Measurements from ENCODE around the gene USP3.

DNA sequence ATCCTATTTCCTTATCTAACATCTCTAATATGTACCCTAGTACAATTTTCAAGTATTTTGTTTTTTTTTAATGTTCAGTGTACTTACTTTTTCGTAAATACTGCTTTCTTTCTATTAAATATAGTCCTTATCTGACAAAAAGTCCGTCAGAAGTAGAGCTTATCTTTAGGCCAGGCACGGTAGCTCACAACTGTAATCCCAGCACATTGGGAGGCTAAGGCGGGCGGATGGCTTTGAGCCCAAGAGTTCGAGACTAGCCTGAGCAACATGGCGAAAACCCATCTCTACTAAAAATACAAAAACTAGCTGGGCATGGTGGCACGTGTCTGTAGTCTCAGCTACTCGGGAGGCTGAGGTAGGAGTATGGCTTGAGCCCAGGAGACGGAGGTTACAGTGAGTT lies 41.1 kb downstream of the USP3 start:
- TF ChIP-seq EZH2 (IDR thresholded peaks at IDR 0.05; ENCODE audit: insufficient read depth, poor library complexity, severe bottlenecking): no peak
- TF ChIP-seq EZH2phosphoT487 (IDR thresholded peaks at IDR 0.05; ENCODE audit: insufficient read depth, low read depth): no peak

Data from GM23248 (cell line).